Lung (tissue), 12 donors: ENCODE data around the gene SPC24. TPM values are rescaled to one million over a fixed set of nuclear protein-coding genes. Genes with fewer than 3 reads are reported as not detected.

Experiments
- ATAC-seq: fragments of 200-7000 bp; cut with Tn5 transposase; one replicate; pipeline ENCODE4 v1.9.1; 2020; ENCODE audit warnings: moderate number of reproducible peaks; ENCODE audit not compliant: insufficient read depth, low FRiP score
- DNase-seq, 3 donors: peaks; one replicate each; pipeline ENCODE4 v3.0.0-alpha.2; 2013 to 2017
- H3K27ac ChIP-seq, 2 donors: one replicate each; pipeline ENCODE4 v1.5.1; 2013; ENCODE audit warnings: mild to moderate bottlenecking in 2 of 2, moderate library complexity in 2 of 2, control low read depth in 1 of 2, inconsistent platforms in 1 of 2, low read depth in 1 of 2, low read length in 1 of 2
- H3K27me3 ChIP-seq, 3 donors: one replicate each; pipeline ENCODE4 v1.5.1; 2013; ENCODE audit warnings: low read length in 2 of 3; ENCODE audit not compliant: control insufficient read depth in 3 of 3, insufficient read depth in 3 of 3
- H3K36me3 ChIP-seq, 4 donors: one replicate each; pipeline ENCODE4 v1.5.1; 2013; ENCODE audit warnings: low read length in 4 of 4, mild to moderate bottlenecking in 1 of 4, moderate library complexity in 1 of 4; ENCODE audit not compliant: control insufficient read depth in 4 of 4, insufficient read depth in 4 of 4
- H3K4me1 ChIP-seq, 5 donors: one replicate each; pipeline ENCODE4 v1.5.1; 2013; ENCODE audit warnings: low read length in 5 of 5, mild to moderate bottlenecking in 2 of 5, moderate library complexity in 1 of 5; ENCODE audit not compliant: control insufficient read depth in 5 of 5, insufficient read depth in 5 of 5
- H3K4me3 ChIP-seq: one replicate; pipeline ENCODE4 v1.5.1; 2013; ENCODE audit warnings: mild to moderate bottlenecking, control low read depth, moderate library complexity
- H3K9ac ChIP-seq, 2 donors: one replicate each; pipeline ENCODE4 v1.5.1; 2013; ENCODE audit warnings: low read length in 2 of 2, control low read depth in 1 of 2; ENCODE audit not compliant: insufficient read depth in 1 of 2
- H3K9me3 ChIP-seq, 4 donors: one replicate each; pipeline ENCODE4 v1.5.1; 2013; ENCODE audit warnings: low read length in 3 of 4, mild to moderate bottlenecking in 1 of 4, moderate library complexity in 1 of 4; ENCODE audit not compliant: control insufficient read depth in 4 of 4, insufficient read depth in 3 of 4
- CTCF ChIP-seq: IDR thresholded peaks from 2 replicates; pipeline ENCODE4 v1.5.1; 2012; ENCODE audit warnings: mild to moderate bottlenecking; ENCODE audit errors: control extremely low read depth, extremely low read depth
- WGBS, 2 donors: extraction: QIAGEN DNeasy Blood & Tissue Kit; methylation state at CpG; one replicate each; pipeline ENCODE4 v1.1.7; 2013; 5-methylcytosine and 5-hydroxymethylcytosine counted together
- polyA plus RNA-seq, 2 donors: library from polyadenylated mRNA; stranded (reverse); fragments of 200-250 nt; gene quantifications; one replicate each; pipeline ENCODE4 v1.2.1, GENCODE V29; 2013
- total RNA-seq, 2 donors: library from RNA; depleted of rRNA in 1 of 2; stranded (reverse); fragments of >200 nt in 1 of 2; gene quantifications; one replicate each; pipeline ENCODE4 v1.2.1, GENCODE V29; 2014 to 2021
- donor health status: control.
- donor health status: control.
- donor health status: Bipolar disorder and iron deficiency.
- donor health status: healthy.
- donor health status: DM: yes; HTN: yes; CAD: no.

The SPC24 gene
- total and polyA plus RNA-seq, 4 donors, result 1.3 to 6.5 (median 3.9) TPM

GRCh38 chr19:11200931-11201330 lies 45.3 kb upstream of the SPC24 start:
- Histone ChIP-seq H3K27ac (peak overlapping the region in 1 of 2 donors; percentile 6), H3K36me3 (peaks cover 0 to 20% (median 5%) of the 10 kb centered on the region in 4 donors), H3K4me3 (no peak overlapping the region), H3K27me3 (no peaks in the 10 kb centered on the region), H3K9me3 (no peaks in the 10 kb centered on the region), H3K4me1 (peaks cover 0 to 11% (median 3%) of the 10 kb centered on the region in 5 donors), H3K9ac (no peak overlapping the region)
- WGBS, 2 donors, result 92 to 93% methylated on average over 9 of the region's 9 CpGs
- ATAC-seq (no peak), DNase-seq (no peak)
- TF ChIP-seq CTCF, result no peak

- H3K9me3 ChIP-seq, result no peaks in the 10 kb centered on the region
- H3K27ac ChIP-seq, result no peak overlapping the region
- no peaks in the 10 kb centered on the region for H3K27me3 ChIP-seq
- no peak for DNase-seq
- H3K4me1 ChIP-seq, result peaks cover 0 to 16% (median 9%) of the 10 kb centered on the region in 5 donors
- ATAC-seq, result no peak
- H3K4me3 ChIP-seq, result no peak overlapping the region
- peaks cover 0 to 20% (median 9%) of the 10 kb centered on the region in 4 donors for H3K36me3 ChIP-seq
- H3K9ac ChIP-seq, result no peak overlapping the region
- TF ChIP-seq CTCF, result no peak
- 93 to 95% methylated on average over 15 of the region's 15 CpGs for WGBS, 2 donors
These were observed 44.5 kb upstream of the SPC24 start for GRCh38 chr19:11200015-11200574.

- no peak for TF ChIP-seq CTCF
- WGBS, 2 donors, result 71 to 73% methylated on average over 5 of the region's 5 CpGs
- Histone ChIP-seq H3K36me3 (peaks cover 0 to 20% (median 11%) of the 10 kb centered on the region in 4 donors), H3K4me3 (no peak overlapping the region), H3K9ac (no peak overlapping the region), H3K27ac (no peak overlapping the region), H3K9me3 (no peaks in the 10 kb centered on the region), H3K4me1 (peaks cover 0 to 20% (median 11%) of the 10 kb centered on the region in 5 donors), H3K27me3 (no peaks in the 10 kb centered on the region)
- no peak for DNase-seq
- no peak for ATAC-seq
These were observed 43.9 kb upstream of the SPC24 start for GRCh38 chr19:11199517-11199916.
